ENCODE results near the gene TGDS.
A peak's percentile ranks its signal among the peaks of the same experiment; 100 is the strongest.
"Not testable (repeated sequence)": the region's sequence is repeated elsewhere in the genome, so short reads cannot be mapped to it uniquely, and the experiment has no call there.

Gene TGDS, protein sequence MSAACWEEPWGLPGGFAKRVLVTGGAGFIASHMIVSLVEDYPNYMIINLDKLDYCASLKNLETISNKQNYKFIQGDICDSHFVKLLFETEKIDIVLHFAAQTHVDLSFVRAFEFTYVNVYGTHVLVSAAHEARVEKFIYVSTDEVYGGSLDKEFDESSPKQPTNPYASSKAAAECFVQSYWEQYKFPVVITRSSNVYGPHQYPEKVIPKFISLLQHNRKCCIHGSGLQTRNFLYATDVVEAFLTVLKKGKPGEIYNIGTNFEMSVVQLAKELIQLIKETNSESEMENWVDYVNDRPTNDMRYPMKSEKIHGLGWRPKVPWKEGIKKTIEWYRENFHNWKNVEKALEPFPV

DNA sequence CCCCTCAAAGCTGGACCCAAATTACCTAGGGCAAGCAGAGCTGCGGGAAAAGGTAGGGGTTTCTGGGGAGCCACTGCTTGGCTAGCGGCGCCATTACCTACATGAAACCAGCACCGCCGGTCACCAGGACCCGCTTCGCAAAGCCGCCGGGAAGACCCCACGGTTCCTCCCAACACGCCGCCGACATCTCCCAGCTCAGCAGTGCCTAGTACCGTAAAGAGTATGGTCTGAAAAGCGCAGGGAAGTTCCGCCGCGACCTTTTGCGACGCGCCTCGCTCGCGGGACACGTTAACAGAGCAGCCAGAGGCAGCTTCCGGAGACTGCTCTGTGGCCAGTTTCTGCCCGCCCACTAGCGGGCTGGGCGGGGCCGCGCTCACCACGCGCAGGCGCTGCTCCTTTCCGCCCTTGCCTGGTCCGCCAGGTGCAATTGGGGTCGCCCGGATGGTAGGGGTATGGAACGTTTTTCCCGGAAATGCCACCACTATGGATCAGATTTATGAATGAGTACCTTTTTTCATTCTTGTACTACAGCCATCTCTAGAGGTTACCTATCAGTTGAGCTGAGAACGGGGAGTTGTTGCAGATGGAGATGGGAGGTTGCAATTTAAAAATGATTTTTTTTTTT is at the start of gene TGDS:
TGDS (minus strand) TSS at position 203 of the 625 bp plus-strand sequence; CDS start at position 187, 16 bp downstream.
- peak; percentile 83 to 90 for DNase-seq (ENCODE audit: low read depth in 2 of 2)

DNA sequence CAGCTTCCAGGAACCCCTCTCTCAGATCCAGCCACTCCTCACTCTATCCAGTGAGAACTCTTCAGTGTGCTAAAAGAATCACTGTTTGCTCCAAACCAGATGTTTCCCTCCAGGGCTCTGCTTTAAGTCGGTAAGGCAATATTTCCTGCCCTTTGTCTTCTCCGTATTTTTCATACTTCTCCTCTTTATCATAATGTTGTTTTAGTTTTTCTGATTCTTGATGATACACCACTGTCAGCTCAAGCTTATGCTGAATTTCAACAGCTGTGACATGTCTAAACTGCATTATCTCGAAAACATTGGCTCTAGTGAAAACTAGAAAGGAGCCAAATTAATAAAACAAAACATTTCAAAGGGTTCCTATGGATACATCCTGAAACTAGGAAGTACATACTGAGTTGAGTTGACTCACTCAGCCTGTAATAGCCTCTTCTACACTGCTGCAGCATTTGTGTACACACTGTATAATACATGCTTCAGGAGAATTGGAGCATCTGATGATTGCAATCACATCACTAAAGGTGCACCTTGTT is 45.5 kb upstream of the TGDS start:
- no peak for DNase-seq (ENCODE audit: low read depth in 2 of 2)

DNA sequence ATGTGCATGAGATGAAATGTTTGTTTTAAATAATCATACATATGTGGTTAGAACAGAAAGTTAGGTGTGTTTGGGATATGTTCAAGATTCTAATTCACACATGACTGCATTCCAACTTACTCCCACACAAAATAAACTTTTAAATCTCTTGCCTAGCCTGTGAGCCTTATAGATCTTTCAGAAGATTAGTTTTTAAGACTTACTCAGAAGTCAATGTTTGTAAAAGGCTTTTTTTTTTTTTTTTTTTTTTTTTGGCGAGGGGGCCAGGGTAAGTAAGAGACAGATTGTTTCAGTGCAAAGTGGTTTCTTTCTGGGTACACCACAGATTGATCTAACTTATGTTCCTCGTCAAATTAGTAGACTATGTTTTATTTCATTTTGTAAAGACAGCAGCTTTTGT is 44.8 kb upstream of the TGDS start:
- no peak for DNase-seq (ENCODE audit: low read depth in 2 of 2)

DNA sequence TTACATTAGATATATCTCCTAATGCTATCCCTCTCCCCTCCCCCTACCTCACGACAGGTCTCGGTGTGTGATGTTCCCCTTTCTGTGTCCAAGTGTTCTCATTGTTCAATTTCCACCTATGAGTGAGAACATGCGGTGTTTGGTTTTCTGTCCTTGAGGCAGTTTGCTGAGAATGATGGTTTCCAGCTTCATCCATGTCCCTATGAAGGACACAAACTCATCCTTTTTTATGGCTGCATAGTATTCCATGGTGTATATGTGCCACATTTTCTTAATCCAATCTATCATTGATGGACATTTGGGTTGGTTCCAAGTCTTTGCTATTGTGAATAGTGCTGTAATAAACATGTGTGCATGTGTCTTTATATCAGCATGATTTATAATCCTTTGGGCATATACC is 41.7 kb upstream of the TGDS start:
- DNase-seq (ENCODE audit: low read depth in 2 of 2), result not testable (repeated sequence)

DNA sequence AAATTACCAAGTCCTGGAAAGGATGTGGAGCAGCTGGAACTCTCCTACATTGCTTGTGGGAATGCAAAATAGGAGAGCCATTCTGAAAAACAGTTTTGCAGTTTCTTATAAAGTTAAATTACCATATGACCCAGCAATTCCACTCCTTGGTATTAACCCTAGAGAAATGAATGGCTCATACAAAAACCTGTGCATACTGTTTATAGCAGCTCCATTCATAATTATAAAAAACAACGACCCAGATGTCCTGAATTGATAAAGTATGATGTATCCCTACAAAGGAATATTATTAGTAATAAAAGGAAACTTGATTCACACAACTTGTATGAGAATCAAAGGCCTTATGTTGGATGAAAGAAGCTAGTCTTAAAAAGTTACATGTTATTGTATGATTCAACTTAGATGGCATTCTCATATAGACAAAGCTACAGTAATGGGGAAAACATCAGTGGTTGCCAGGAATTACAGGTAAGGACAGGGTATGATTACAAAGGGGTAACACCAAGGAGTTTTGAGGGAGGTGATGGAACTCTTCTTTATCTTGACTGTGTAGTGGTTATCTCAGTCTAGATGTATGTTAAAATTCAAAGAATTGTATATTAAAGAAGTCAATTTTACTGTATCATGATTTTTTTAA is 41.1 kb upstream of the TGDS start:
- DNase-seq (ENCODE audit: low read depth in 2 of 2), result no peak

DNA sequence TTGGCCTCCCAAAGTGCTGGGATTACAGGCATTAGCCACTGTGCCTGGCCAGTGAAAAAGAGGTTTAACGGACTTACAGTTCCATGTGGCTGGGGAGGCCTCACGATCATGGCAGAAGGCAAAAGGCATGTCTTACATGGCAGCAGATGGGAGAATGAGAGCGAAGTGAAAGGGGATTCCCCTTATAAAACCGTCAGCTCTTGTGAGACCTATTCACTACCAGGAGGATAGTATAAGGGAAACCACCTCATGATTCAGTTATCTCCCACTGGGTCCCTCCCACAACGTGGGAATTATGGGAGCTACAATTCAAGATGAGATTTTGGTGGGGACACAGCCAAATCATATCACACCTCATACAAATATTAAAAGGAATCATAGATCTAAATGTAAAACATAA is 40.1 kb upstream of the TGDS start:
- DNase-seq (ENCODE audit: low read depth in 2 of 2), result not testable (repeated sequence)

DNA sequence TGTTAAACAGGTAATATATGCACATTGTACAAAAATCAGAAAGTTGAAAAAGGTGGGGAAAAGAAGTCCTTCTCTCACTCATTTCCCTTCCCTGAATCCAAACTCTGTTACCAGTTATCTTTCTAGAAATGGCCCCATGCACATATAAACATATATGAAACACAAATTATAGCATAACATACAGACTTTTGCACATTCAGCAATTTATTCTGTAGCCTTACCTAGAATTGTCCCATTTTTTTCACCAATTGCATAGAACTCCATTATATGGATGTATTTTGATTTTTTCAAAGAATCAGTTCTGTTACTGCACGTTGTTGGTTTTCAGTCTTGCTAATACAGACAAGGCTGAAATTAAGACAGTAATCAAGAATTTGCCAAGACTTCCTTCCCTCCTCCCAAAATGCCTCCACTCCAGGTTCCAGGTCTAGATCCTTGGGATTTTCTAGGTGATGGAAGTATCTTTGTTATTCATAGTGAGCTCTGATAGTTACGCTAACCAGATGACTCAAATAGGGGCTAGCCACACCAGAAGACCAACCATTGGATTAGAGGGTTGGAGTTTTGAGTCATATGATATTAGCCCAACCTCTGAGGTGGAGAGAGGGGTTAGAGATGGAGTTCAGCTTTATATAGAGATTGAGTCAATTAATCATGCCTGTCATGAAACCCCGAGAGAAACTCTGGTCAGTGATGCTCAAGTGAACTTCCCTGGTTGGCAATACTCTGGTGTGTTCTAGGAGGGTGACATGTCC is 36.5 kb upstream of the TGDS start:
- DNase-seq (ENCODE audit: low read depth in 2 of 2), result no peak

DNA sequence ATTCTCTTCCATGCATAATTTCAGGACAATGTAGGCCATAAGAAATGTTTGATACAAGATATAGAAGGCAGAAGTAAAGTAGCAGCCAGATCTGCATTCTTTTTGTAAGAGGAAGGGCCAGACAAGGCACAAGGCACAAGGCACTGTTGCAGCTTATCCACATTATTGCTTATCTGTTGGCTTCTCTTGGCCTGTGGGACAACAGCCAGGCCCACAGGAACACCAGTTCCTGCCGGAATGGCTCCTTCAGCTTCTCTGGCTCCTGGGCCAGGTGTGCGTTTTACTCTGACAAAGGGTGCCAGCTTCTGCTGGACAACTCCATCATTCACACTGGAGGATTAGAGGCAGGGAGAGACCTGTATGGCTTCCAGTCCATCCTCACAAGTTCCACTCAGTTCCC is 34.9 kb upstream of the TGDS start:
- DNase-seq (ENCODE audit: low read depth in 2 of 2), result no peak

DNA sequence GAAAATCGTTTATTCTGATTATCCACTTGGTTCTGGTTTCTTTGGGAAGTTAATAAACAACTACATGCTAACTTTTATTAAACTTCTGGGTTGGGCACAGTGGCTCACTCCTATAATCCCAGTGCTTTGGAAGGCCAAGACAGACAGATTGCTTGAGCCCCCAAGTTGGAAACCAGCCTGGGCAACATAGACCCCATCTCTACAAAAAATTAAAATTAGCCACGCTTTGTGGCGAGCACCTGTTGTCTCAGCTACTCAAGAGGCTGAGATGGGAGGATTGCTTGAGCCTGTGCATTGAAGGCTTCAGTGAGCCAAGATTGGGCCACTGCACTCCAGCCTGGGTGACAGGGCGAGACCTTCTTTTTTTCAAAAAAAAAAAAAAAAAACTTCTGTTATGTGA is 27.4 kb upstream of the TGDS start:
- DNase-seq (ENCODE audit: low read depth in 2 of 2), result no peak

DNA sequence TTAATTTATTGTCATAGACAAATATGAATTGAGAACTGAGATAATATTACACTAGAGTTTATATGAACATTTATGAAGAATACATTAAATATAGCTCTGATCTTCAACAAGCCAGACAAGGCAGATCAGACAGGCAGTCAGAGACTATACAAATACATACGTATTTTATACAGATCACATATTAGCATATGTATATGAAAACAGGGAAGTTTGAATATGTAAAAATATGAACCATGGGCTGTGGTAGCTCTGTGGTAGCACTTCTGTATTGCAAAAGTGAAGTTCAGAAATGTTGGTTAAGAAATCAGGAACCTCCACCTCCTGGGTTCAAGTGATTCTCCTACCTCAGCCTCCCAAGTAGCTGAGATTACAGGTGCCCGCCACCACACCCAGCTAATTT is 26.4 kb upstream of the TGDS start:
- DNase-seq (ENCODE audit: low read depth in 2 of 2), result no peak

DNA sequence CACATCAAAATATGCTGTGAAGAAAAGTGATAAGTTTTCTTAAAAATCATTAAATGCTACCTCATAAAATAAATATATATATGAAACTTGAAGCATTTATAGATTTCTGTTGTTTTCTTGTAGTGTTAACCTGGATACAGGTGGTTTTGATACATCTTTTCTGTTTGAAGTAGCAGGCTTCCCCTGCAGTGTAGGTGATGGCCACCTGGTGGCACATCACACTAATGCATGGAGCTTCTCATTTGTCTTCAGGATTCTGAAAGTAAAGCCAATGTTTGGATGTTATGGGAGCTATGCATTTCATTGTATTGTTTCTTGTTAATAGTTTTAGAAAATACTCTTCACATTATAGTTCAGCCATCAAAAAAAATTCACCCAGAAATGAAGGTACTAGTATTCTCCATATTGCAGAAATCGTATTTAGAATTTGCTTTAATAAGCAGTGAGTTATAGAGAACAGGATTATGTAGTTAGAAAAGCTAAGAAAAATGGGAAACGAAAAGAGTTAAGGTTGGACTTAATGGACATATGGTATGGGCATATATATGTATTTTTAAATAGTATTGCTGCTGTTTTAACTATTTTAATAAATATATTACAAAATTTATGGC is 24.4 kb upstream of the TGDS start:
- no peak for DNase-seq (ENCODE audit: low read depth in 2 of 2)

DNA sequence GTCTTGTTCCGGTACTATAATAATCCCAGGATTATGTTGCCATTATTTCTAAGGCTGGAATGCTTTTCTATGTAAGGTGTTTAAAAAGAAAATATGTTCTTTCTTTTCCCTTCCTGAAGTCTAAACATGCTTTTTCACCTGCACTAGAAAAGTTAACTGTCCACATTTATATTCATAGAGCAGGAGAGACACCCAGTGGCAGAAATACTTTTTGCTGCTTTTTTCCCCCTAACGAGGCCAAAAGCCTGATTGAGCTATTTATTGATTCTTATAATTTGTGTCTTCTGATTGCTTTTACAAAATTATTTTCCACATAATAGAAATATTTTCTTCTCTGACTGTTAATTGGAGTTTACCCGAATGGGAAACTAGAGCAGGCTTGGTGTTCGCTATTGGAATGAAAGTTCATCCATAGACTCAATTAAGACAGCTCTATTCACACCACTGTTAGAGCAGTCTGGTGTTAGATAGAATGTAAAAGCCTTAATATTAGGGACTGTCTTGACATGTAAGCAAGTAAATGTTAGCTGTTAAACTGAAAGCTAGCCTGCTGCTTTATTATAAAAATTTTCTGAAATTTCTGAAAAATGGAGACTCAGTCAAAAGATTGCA is 21.5 kb upstream of the TGDS start:
- no peak for DNase-seq (ENCODE audit: low read depth in 2 of 2)

DNA sequence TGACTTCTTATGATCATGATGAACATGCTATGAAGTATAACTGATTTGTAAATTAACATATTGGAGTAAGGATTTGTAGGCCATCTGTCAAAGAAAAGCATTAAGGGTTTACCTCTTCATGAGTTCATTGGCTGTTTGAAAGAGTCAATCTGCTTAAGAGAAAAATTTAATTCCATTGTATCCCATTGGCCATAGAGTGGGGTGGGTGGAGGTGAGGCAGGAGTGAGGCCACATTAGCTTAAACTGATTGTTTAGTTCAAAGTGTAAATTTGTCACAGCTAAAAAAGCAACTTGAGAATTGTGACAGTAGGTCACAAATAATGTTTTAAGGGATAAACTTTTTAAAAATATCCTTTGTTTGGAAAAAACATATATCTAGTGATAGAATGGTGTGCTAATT is 17.1 kb upstream of the TGDS start:
- DNase-seq (ENCODE audit: low read depth in 2 of 2), result no peak

DNA sequence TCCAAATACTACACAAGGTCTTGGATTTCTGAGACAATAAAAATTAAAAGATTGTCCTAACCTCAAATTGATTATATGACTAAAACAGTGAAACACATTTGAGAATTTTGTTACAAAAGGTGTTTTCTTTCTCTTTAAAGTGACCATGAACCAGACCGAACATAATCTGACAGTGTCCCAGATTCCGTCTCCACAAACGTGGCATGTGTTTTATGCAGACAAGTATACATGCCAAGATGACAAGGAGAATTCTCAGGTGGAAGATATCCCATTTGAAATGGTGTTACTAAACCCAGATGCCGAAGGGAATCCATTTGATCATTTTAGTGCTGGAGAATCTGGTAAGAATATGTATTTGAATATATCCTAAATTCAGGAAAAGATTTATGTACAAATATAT is 16.1 kb upstream of the TGDS start:
- no peak for DNase-seq (ENCODE audit: low read depth in 2 of 2)

DNA sequence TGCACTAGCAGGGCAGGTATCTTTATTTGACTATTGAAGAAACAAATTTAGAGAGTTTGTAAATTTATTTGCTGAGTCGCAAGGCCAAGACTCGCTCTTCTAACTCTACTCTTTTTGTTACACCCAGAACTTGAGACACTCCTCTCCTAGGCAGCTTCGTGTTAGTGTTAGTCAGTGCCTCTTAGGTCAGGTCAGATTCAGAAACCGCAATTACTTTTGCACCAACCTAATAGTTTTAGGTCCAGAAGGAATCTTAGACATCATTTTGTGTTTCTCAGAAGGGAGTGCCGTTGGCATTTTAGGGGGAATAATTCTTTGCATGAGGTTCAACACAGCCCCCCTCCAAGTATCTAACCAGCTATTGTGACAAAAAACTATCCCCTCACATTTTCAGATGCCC is 14.5 kb upstream of the TGDS start:
- DNase-seq (ENCODE audit: low read depth in 2 of 2), result no peak

DNA sequence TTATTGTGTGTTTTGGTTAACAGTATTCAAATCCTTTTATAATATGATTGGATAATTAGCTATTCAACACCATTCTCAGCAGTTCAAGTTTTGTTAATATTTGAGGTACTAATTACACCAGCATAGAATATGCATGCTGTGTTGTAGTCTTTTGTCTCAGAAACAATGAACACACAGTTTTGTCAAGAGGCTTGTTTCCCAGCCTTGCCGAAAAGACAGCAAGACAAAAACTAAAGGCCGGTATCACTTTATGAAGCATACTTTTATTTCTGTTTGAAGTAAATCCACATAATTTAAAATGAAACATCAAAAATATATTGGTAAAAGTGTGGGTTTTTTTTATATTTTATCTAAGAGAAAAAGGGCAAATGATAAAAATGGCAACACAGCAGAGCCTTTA is 13.2 kb upstream of the TGDS start:
- no peak for DNase-seq (ENCODE audit: low read depth in 2 of 2)

DNA sequence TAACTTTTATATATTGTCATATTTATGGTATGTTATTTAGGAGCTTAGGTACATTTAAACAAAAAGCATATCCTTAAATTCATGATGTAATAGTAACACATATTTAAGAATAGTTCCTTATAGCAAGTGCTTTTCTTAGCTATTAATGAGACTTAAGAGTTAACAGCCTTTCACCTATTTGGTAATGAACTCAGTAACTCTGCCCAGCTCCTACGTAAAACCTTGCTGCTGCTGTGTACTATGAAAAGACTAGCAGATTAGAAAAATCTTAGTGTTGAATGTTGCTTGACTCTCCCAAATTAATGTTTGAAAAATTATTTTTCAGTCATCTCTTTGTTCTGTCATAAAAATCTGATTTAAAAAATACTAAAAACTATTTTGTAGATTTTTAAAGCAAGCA is 12.6 kb upstream of the TGDS start:
- DNase-seq (ENCODE audit: low read depth in 2 of 2), result no peak

DNA sequence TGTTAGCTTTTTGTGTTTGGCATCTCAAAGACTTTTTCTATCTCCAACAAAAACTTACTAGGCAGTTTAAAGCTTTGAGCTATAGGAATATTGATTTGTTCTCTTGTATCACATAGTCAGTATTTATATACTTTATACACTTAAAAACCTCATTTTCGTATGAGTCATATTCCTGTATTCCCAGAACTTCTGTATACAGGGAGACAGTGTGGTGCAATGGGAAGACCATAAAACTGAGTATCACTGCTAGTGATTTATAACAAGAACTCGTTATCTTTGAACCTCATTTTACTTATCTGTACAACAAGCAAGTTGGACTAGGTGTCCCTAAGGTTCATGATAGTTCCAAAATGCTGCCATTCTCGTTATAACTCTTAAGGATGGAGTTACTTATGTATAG is 12.0 kb upstream of the TGDS start:
- DNase-seq (ENCODE audit: low read depth in 2 of 2), result no peak

DNA sequence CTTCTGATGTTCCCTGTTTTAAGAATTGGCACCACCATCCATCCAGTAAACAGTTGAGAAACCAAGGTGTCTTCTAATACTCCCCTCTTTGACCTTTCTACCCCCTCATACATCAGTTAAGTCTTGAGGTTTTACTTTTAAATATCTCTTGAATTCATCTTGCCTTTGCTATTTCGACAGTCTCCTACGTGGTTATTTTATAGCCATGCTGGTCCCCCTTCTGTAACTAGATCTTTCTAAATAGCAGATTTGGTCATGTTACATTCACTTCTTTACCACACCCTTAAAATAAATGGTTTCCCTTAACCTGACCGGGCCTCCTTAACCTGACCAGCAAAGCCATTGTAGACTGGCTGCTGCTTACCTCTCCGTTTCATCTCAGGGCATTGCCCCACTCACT is 11.1 kb upstream of the TGDS start:
- no peak for DNase-seq (ENCODE audit: low read depth in 2 of 2)

DNA sequence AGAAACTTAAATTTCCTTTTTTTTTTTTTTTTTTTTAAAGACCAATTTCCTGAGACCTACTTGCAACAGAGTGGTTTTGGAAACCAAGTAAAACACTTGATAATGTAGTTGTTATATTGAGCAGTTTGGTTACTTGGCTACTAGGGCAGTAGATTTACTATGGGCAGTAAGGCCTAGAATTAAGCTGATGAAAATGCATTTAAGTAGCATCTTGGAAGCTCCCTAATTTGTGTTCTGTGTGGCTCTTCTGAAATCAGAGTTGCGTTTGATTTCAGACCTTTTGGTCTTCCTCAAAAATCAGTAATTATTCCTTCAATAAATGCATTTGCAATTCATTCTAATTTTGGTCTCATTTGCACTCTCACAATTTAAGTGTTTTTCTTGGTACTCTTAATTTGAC is 6.5 kb upstream of the TGDS start:
- no peak for DNase-seq (ENCODE audit: low read depth in 2 of 2)
